Calu3 (cell line): Measurements from ENCODE around the gene HMGN5. TPM values are rescaled to one million over a fixed set of nuclear protein-coding genes. Genes with fewer than 3 reads are reported as not detected.

Experiments
- Bru-seq: library from RNA; stranded (reverse); fragments of 400-500 nt; gene quantifications from one replicate; lab custom pipeline; 2021; lab: Mats Ljungman, UMichigan
- BruChase-seq, 2 experiments: library from RNA; stranded (reverse); fragments of 400-500 nt; gene quantifications; one replicate each; lab custom pipeline; 2021; lab: Mats Ljungman, UMichigan
- BruUV-seq: library from RNA; stranded (reverse); fragments of 400-500 nt; replicated peaks from 2 replicates; lab custom pipeline; 2021; lab: Mats Ljungman, UMichigan
- CTCF ChIA-PET: fragments of 300-600 bp; sonication (Branson Sonifier 250); formaldehyde crosslinking; loops from one replicate; lab custom pipeline; 2022; ENCODE audit warnings: antibody characterized with exemption; lab: Charles Lee
- DNase-seq: peaks from one replicate; pipeline ENCODE4 v3.0.0; 2022
- H3K27ac Mint-ChIP-seq: one replicate; pipeline ENCODE4 v1.8.0; 2022; ENCODE audit warnings: mixed read lengths; ENCODE audit not compliant: unreplicated experiment
- H3K27me3 Mint-ChIP-seq: one replicate; pipeline ENCODE4 v1.8.0; 2022; ENCODE audit warnings: mixed read lengths; ENCODE audit not compliant: unreplicated experiment
- H3K36me3 Mint-ChIP-seq: one replicate; pipeline ENCODE4 v1.8.0; 2022; ENCODE audit warnings: mild to moderate bottlenecking, moderate library complexity, mixed read lengths; ENCODE audit not compliant: insufficient read depth, unreplicated experiment
- H3K4me1 Mint-ChIP-seq: one replicate; pipeline ENCODE4 v1.8.0; 2022; ENCODE audit warnings: mild to moderate bottlenecking, low read depth, mixed read lengths; ENCODE audit not compliant: unreplicated experiment
- H3K4me3 Mint-ChIP-seq: one replicate; pipeline ENCODE4 v1.8.0; 2022; ENCODE audit warnings: mild to moderate bottlenecking, low read depth, moderate library complexity, mixed read lengths; ENCODE audit not compliant: unreplicated experiment
- H3K9me3 Mint-ChIP-seq: one replicate; pipeline ENCODE4 v1.8.0; 2022; ENCODE audit warnings: low read depth, mixed read lengths; ENCODE audit not compliant: unreplicated experiment
- intact Hi-C: fragments of 100-400 bp; cut with micrococcal nuclease; formaldehyde crosslinking; loops from one replicate; pipeline ENCODE4 v1.10.0; 2022; ENCODE audit not compliant: unreplicated experiment
- long read RNA-seq: library from polyadenylated mRNA; stranded (forward); transcript quantifications from one replicate; pipeline ENCODE4 v2.0.0, GENCODE V29; 2022
- total RNA-seq: library from RNA; stranded (reverse); gene quantifications from 2 replicates; pipeline ENCODE4 v1.2.3, GENCODE V29; 2022
- TF ChIP-seq, protein P1 (sequence below): fragments of 200-600 bp; IDR thresholded peaks from one replicate; pipeline ENCODE4 v1.8.0; 2022; ENCODE audit warnings: antibody characterized with exemption; ENCODE audit not compliant: unreplicated experiment

HMGN5 gene, protein sequence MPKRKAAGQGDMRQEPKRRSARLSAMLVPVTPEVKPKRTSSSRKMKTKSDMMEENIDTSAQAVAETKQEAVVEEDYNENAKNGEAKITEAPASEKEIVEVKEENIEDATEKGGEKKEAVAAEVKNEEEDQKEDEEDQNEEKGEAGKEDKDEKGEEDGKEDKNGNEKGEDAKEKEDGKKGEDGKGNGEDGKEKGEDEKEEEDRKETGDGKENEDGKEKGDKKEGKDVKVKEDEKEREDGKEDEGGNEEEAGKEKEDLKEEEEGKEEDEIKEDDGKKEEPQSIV
- total RNA-seq (13.0 and 14.4 TPM in 2 replicates), Bru-seq, nascent RNA (percentile 51 among the genes with signal in this experiment), BruChase-seq, experiment 1, labeled RNA remaining after a 6-hour chase (percentile 60 among the genes with signal in this experiment), BruChase-seq, experiment 2, labeled RNA remaining after a 2-hour chase (percentile 52 among the genes with signal in this experiment)
- long read RNA-seq, transcript HMGN5-202 (5 exons, 572 nt) = minor isoform, 6 of 88 reads
- long read RNA-seq, transcript HMGN5-203 (6 exons, 578 nt) = major isoform, 25 of 88 reads
- long read RNA-seq, partial matches to known transcripts = 1 of 88 reads
- long read RNA-seq, other reads (novel, unspliced or antisense) = 50 of 88 reads

GRCh38 chrX:81201671-81202455 lies at the start of gene HMGN5, which contains the start of gene SH3BGRL:
Gene HMGN5, minus strand, starts transcription at chrX:81201913. Its CDS starts 80,364 bp downstream, at chrX:81121549.
Gene SH3BGRL, plus strand, starts transcription at chrX:81202102. Its CDS starts 99 bp downstream, at chrX:81202201.
- peak within 1 kb of the TSS; percentile 87 for H3K4me3 Mint-ChIP-seq
- intact Hi-C loops = loop anchor here (2.0 to 5.0 kb wide), 2 partner anchors 59 to 80 kb away; no protein-coding TSS in a partner anchor
- CTCF ChIA-PET = interaction anchor here (0.7 kb wide), 1 partner anchor 43 kb away, joined by 4 read pairs; no protein-coding TSS in a partner anchor
- TF ChIP-seq, protein P1, sequence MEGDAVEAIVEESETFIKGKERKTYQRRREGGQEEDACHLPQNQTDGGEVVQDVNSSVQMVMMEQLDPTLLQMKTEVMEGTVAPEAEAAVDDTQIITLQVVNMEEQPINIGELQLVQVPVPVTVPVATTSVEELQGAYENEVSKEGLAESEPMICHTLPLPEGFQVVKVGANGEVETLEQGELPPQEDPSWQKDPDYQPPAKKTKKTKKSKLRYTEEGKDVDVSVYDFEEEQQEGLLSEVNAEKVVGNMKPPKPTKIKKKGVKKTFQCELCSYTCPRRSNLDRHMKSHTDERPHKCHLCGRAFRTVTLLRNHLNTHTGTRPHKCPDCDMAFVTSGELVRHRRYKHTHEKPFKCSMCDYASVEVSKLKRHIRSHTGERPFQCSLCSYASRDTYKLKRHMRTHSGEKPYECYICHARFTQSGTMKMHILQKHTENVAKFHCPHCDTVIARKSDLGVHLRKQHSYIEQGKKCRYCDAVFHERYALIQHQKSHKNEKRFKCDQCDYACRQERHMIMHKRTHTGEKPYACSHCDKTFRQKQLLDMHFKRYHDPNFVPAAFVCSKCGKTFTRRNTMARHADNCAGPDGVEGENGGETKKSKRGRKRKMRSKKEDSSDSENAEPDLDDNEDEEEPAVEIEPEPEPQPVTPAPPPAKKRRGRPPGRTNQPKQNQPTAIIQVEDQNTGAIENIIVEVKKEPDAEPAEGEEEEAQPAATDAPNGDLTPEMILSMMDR = no peak
- no TSS peak for BruUV-seq
- peak within 1 kb of the TSS; percentile 97 for H3K27ac Mint-ChIP-seq
- H3K4me1 Mint-ChIP-seq = peaks cover 30% of the 10 kb centered on the region
- H3K36me3 Mint-ChIP-seq = peaks cover 21% of the 10 kb centered on the region
- H3K9me3 Mint-ChIP-seq = no peaks in the 10 kb centered on the region
- DNase-seq = peak; percentile 78
- no peaks in the 10 kb centered on the region for H3K27me3 Mint-ChIP-seq

DNA sequence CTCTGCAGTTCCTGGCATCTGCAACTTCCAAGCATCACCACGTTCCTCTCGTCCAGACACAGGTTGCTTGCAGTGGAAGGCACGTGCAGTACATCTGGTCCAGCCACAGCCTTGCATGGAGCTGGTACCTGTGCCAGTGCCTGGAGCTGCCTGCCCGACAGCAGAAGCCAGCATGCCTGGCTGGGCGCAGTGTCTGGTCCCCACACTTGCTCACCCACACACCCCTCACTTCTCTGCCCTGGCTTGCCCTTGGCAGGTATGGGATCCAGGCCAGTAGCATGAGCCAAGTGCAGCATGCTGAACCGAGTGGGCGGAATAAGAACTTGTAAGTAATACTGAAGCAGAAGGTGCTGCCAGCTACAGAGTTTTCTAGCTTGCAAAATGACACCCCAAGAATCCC lies 40.0 kb upstream of the HMGN5 start:
- no peak for DNase-seq
- no TSS peak for BruUV-seq
- H3K4me3 Mint-ChIP-seq = no peak overlapping the region
- H3K4me1 Mint-ChIP-seq = no peaks in the 10 kb centered on the region
- H3K9me3 Mint-ChIP-seq = no peaks in the 10 kb centered on the region
- H3K36me3 Mint-ChIP-seq = no peaks in the 10 kb centered on the region
- intact Hi-C loops = no loop called here
- no peak overlapping the region for H3K27ac Mint-ChIP-seq
- no peaks in the 10 kb centered on the region for H3K27me3 Mint-ChIP-seq
- CTCF ChIA-PET = no interaction called here
- TF ChIP-seq, protein P1 = no peak

DNA sequence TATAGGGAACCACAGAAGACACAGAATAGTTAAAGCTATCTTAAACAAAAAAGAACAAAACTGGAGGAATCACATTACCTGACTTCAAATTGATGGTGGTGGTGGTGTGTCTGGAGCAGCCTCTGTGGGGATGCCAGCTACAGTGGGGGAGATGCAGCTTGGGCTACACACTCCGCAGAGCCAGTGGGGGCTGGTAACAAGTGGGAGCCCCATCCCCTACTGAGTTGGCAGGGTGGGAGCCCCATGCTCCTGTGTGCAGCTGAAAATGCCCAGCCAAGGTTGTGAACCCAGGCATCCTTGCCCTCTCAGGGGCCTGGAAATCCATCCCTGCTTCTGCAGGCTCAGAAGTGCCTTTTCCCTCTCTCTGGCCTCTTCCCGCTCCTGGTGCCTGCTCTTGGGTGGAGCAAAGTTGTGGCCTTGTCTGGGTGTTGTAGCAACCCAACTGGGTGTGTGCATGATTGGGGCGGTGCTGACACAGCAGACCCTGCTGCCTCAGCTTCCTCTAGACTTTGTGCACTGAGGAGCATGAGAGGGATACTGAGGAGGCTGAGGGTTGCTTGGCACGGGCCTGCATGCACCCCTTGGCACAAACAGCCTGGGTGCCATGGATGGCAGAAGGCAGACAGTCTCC lies 39.1 kb upstream of the HMGN5 start:
- no TSS peak for BruUV-seq
- Mint-ChIP-seq H3K27ac (no peak overlapping the region), H3K36me3 (no peaks in the 10 kb centered on the region), H3K4me3 (no peak overlapping the region), H3K4me1 (no peaks in the 10 kb centered on the region), H3K9me3 (peaks cover 2% of the 10 kb centered on the region), H3K27me3 (no peaks in the 10 kb centered on the region)
- TF ChIP-seq, protein P1 = no peak
- CTCF ChIA-PET = no interaction called here
- intact Hi-C loops = no loop called here
- no peak for DNase-seq

- CTCF ChIA-PET = no interaction called here
- Mint-ChIP-seq H3K4me1 (no peaks in the 10 kb centered on the region), H3K27ac (no peak overlapping the region), H3K27me3 (no peaks in the 10 kb centered on the region), H3K36me3 (no peaks in the 10 kb centered on the region), H3K9me3 (peaks cover 2% of the 10 kb centered on the region), H3K4me3 (no peak overlapping the region)
- no TSS peak for BruUV-seq
- DNase-seq = no peak
- intact Hi-C loops = no loop called here
- TF ChIP-seq, protein P1 = no peak
These were observed 36.5 kb upstream of the HMGN5 start for GRCh38 chrX:81238166-81238565.
